H1 (cell line): Measurements from ENCODE around the gene ACRBP. TPM values are rescaled to one million over a fixed set of nuclear protein-coding genes. Genes with fewer than 3 reads are reported as not detected.
A peak's percentile ranks its signal among the peaks of the same experiment; 100 is the strongest.

Source experiments
- BCL11A ChIP-seq, 2 experiments: IDR thresholded peaks; one replicate each; pipeline ENCODE4 v1.6.1; 2011; ENCODE audit warnings: low read depth in 2 of 2, low read length in 2 of 2, mild to moderate bottlenecking in 2 of 2
- CEBPB ChIP-seq: IDR thresholded peaks from 2 replicates; pipeline ENCODE4 v1.6.1; 2012; ENCODE audit warnings: low read depth, low read length
- CHD7 ChIP-seq: fragments of 300-600 bp; sonication (generic); IDR thresholded peaks from 2 replicates; pipeline ENCODE4 v1.7.1; 2012; ENCODE audit warnings: low read length, moderate library complexity, mild to moderate bottlenecking, inconsistent platforms; ENCODE audit not compliant: insufficient replicate concordance
- EGR1 ChIP-seq: IDR thresholded peaks from 2 replicates; pipeline ENCODE4 v1.6.1; 2011; ENCODE audit warnings: low read depth, low read length, borderline replicate concordance
- JUN ChIP-seq: IDR thresholded peaks from 2 replicates; pipeline ENCODE4 v1.6.1; 2011; ENCODE audit warnings: low read depth, mild to moderate bottlenecking, improper control_type of control experiment, low read length
- KDM1A ChIP-seq: fragments of 200-600, 300-600 bp; sonication (generic); IDR thresholded peaks from 2 replicates; pipeline ENCODE4 v1.7.1; 2016; ENCODE audit warnings: mild to moderate bottlenecking, low read length, borderline replicate concordance
- PHF8 ChIP-seq: fragments of 200-600 bp; sonication (generic); conservative IDR thresholded peaks from 2 replicates; pipeline ENCODE4 v1.7.1; 2012; ENCODE audit warnings: low read depth, mild to moderate bottlenecking, inconsistent platforms, low read length, moderate library complexity
- POLR2AphosphoS5 ChIP-seq: IDR thresholded peaks from 2 replicates; pipeline ENCODE4 v1.6.1; 2011; ENCODE audit warnings: low read depth, low read length
- SP4 ChIP-seq: IDR thresholded peaks from 2 replicates; pipeline ENCODE4 v1.6.1; 2012; ENCODE audit warnings: low read length, inconsistent platforms
- TBP ChIP-seq: IDR thresholded peaks from 2 replicates; pipeline ENCODE4 v1.6.1; 2011; ENCODE audit warnings: low read depth, low read length, improper control_type of control experiment
- polyA plus RNA-seq, 7 experiments: library from polyadenylated mRNA; depleted of rRNA in 3 of 7; stranded (reverse) in 5 of 7; unstranded in 2 of 7; fragments of >200 nt in 5 of 7; fragments of 200-250 nt in 2 of 7; gene quantifications; 1 replicate in 5 of 7; 2 replicates in 1 of 7; 4 replicates in 1 of 7; pipeline versions ENCODE4 v1.2.1 to v1.2.3, GENCODE V29; 2011 to 2013; ENCODE audit warnings: missing spikeins in 2 of 7, mixed read lengths in 2 of 7
- total RNA-seq: library from RNA; stranded (reverse); fragmentation: NEBNext Ultra II Directional; extraction: Animal tissue kit (Norgen Biotek cat#: 25700); gene quantifications from 2 replicates; pipeline ENCODE4 v1.2.1, GENCODE V29; 2021

Gene ACRBP
- total and polyA plus RNA-seq, 2 of the 8 experiments (the other 6 are each of a cell fraction or from before 2014, with no cell fraction given), result 0.80 to 5.2 TPM

GRCh38 chr12:6620137-6620884, 26.9 kb downstream of the ACRBP start (continued):
- TF ChIP-seq POLR2AphosphoS5, result peak; percentile 67; the same call in 1 of the 2 replicates
- no peak for TF ChIP-seq CEBPB
- TF ChIP-seq PHF8, result peak; percentile 54; the same call in 1 of the 2 replicates
- no peak for TF ChIP-seq EGR1
- 0 out of 2 replicates have a peak, but pooled peaks have one; percentile 53 for TF ChIP-seq SP4
- TF ChIP-seq CHD7, result no peak
- peak; percentile 41; the same call in 1 of the 2 replicates for TF ChIP-seq TBP
- TF ChIP-seq JUN, result no peak
- TF ChIP-seq KDM1A, result peak; percentile 52; the same call in 1 of the 2 replicates
- no peak for TF ChIP-seq BCL11A (IDR thresholded peaks at IDR 0.05; ENCODE audit: low read depth in 2 of 2, low read length in 2 of 2)
